H9 (cell line): Measurements from ENCODE around the gene FAM193A. TPM values are rescaled to one million over a fixed set of nuclear protein-coding genes. Genes with fewer than 3 reads are reported as not detected.

ENCODE experiments used
- DNase-seq: peaks from one replicate; pipeline ENCODE4 v3.0.0-alpha.2; 2017
- H2AFZ ChIP-seq: one replicate; pipeline ENCODE4 v1.6.1; 2013; ENCODE audit warnings: mild to moderate bottlenecking, low read length, control low read depth, moderate library complexity
- H2AK5ac ChIP-seq: 2 replicates; pipeline ENCODE4 v1.6.1; 2013; ENCODE audit warnings: low read length, control low read depth, mixed read lengths; ENCODE audit not compliant: insufficient read length
- H2BK120ac ChIP-seq: one replicate; pipeline ENCODE4 v1.6.1; 2013; ENCODE audit warnings: low read depth, mild to moderate bottlenecking, low read length, control low read depth, inconsistent platforms; ENCODE audit not compliant: poor library complexity, severe bottlenecking
- H2BK12ac ChIP-seq: 2 replicates; pipeline ENCODE4 v1.6.1; 2013; ENCODE audit warnings: low read length, control low read depth, mixed read lengths, low read depth; ENCODE audit not compliant: insufficient read length
- H2BK15ac ChIP-seq: 2 replicates; pipeline ENCODE4 v1.6.1; 2013; ENCODE audit warnings: low read depth, low read length, control low read depth
- H2BK20ac ChIP-seq: one replicate; pipeline ENCODE4 v1.6.1; 2013; ENCODE audit warnings: low read depth, mild to moderate bottlenecking, low read length, control low read depth, inconsistent platforms; ENCODE audit not compliant: poor library complexity, severe bottlenecking
- H2BK5ac ChIP-seq: 2 replicates; pipeline ENCODE4 v1.6.1; 2013; ENCODE audit warnings: low read length, control low read depth, mixed read lengths; ENCODE audit not compliant: insufficient read length
- H3K14ac ChIP-seq: 2 replicates; pipeline ENCODE4 v1.6.1; 2013; ENCODE audit warnings: low read length, control low read depth; ENCODE audit not compliant: insufficient read depth
- H3K18ac ChIP-seq: 2 replicates; pipeline ENCODE4 v1.6.1; 2013; ENCODE audit warnings: low read depth, mild to moderate bottlenecking, mixed read lengths, low read length, control low read depth; ENCODE audit not compliant: insufficient read length
- H3K23ac ChIP-seq: 2 replicates; pipeline ENCODE4 v1.6.1; 2013; ENCODE audit warnings: low read length, control low read depth, mixed read lengths, low read depth; ENCODE audit not compliant: insufficient read length
- H3K23me2 ChIP-seq: 2 replicates; pipeline ENCODE4 v1.6.1; 2013; ENCODE audit warnings: low read depth, mild to moderate bottlenecking, mixed read lengths, low read length, control low read depth; ENCODE audit not compliant: insufficient read length, poor library complexity, severe bottlenecking
- H3K27ac ChIP-seq: 2 replicates; pipeline ENCODE4 v1.5.1; 2013; ENCODE audit warnings: low read length, control low read depth, mixed read lengths, low read depth; ENCODE audit not compliant: insufficient read length
- H3K27me3 ChIP-seq: 2 replicates; pipeline ENCODE4 v1.6.1; 2013; ENCODE audit warnings: low read length, control low read depth, inconsistent platforms; ENCODE audit not compliant: insufficient read depth
- H3K4ac ChIP-seq: 2 replicates; pipeline ENCODE4 v1.6.1; 2013; ENCODE audit warnings: low read depth, mild to moderate bottlenecking, control low read depth, inconsistent platforms, low read length, moderate library complexity
- H3K4me1 ChIP-seq: 2 replicates; pipeline ENCODE4 v1.6.1; 2013; ENCODE audit warnings: low read length, control low read depth, inconsistent platforms; ENCODE audit not compliant: insufficient read depth
- H3K4me2 ChIP-seq: 2 replicates; pipeline ENCODE4 v1.6.1; 2013; ENCODE audit warnings: low read length, control low read depth, mixed read lengths; ENCODE audit not compliant: insufficient read length, insufficient read depth
- H3K56ac ChIP-seq: 2 replicates; pipeline ENCODE4 v1.6.1; 2013; ENCODE audit warnings: low read depth, mild to moderate bottlenecking, mixed read lengths, low read length, control low read depth; ENCODE audit not compliant: insufficient read length
- H3K79me1 ChIP-seq: 2 replicates; pipeline ENCODE4 v1.6.1; 2013; ENCODE audit warnings: low read depth, mild to moderate bottlenecking, moderate library complexity, low read length, control low read depth, inconsistent platforms; ENCODE audit not compliant: insufficient read depth, poor library complexity, severe bottlenecking
- H3K79me2 ChIP-seq: 2 replicates; pipeline ENCODE4 v1.6.1; 2013; ENCODE audit warnings: low read length, control low read depth, inconsistent platforms; ENCODE audit not compliant: insufficient read depth
- H3K9ac ChIP-seq: 2 replicates; pipeline ENCODE4 v1.6.1; 2013; ENCODE audit warnings: low read length, control low read depth, mixed read lengths; ENCODE audit not compliant: insufficient read length; ENCODE audit errors: extremely low read depth
- H3K9me3 ChIP-seq: one replicate; pipeline ENCODE4 v1.6.1; 2013; ENCODE audit warnings: low read depth, low read length, inconsistent platforms; ENCODE audit not compliant: control insufficient read depth
- H3T11ph ChIP-seq: one replicate; pipeline ENCODE4 v1.6.1; 2013; ENCODE audit warnings: mild to moderate bottlenecking, low read length, control low read depth, inconsistent platforms
- H4K20me1 ChIP-seq: one replicate; pipeline ENCODE4 v1.6.1; 2013; ENCODE audit not compliant: control insufficient read depth, insufficient read length, insufficient read depth
- H4K5ac ChIP-seq: 2 replicates; pipeline ENCODE4 v1.6.1; 2013; ENCODE audit warnings: low read depth, mild to moderate bottlenecking, mixed read lengths, low read length, control low read depth; ENCODE audit not compliant: insufficient read length
- H4K8ac ChIP-seq: replicated peaks from 2 replicates; pipeline ENCODE4 v1.6.1; 2013; ENCODE audit warnings: low read length, control low read depth, mixed read lengths, low read depth; ENCODE audit not compliant: insufficient read length
- H4K91ac ChIP-seq: 2 replicates; pipeline ENCODE4 v1.6.1; 2013; ENCODE audit warnings: low read depth, mild to moderate bottlenecking, moderate library complexity, mixed read lengths, low read length, control low read depth; ENCODE audit not compliant: insufficient read length
- H3K27ac Mint-ChIP-seq, 3 experiments: 2 replicates in 2 of 3; 3 replicates in 1 of 3; pipeline ENCODE4 v1.8.0; 2020 to 2021; ENCODE audit warnings: mixed read lengths in 3 of 3, mild to moderate bottlenecking in 1 of 3, moderate library complexity in 1 of 3
- H3K27me3 Mint-ChIP-seq: 2 replicates; pipeline ENCODE4 v1.8.0; 2021; ENCODE audit warnings: low read depth, mild to moderate bottlenecking, moderate library complexity, mixed read lengths
- H3K36me3 Mint-ChIP-seq, 3 experiments: 2 replicates in 2 of 3; 3 replicates in 1 of 3; pipeline ENCODE4 v1.8.0; 2020 to 2021; ENCODE audit warnings: low read depth in 3 of 3, mixed read lengths in 3 of 3; ENCODE audit not compliant: insufficient read depth in 1 of 3
- H3K4me1 Mint-ChIP-seq, 2 experiments: 2 replicates each; pipeline ENCODE4 v1.8.0; 2020; ENCODE audit warnings: mixed read lengths in 2 of 2
- H3K4me3 Mint-ChIP-seq, 2 experiments: 2 replicates in 1 of 2; 3 replicates in 1 of 2; pipeline ENCODE4 v1.8.0; 2020 to 2021; ENCODE audit warnings: mild to moderate bottlenecking in 2 of 2, mixed read lengths in 2 of 2, moderate library complexity in 1 of 2
- H3K9me3 Mint-ChIP-seq, 2 experiments: 2 replicates in 1 of 2; 3 replicates in 1 of 2; pipeline ENCODE4 v1.8.0; 2020; ENCODE audit warnings: mild to moderate bottlenecking in 2 of 2, mixed read lengths in 2 of 2, moderate library complexity in 1 of 2
- WGBS: extraction: QIAGEN DNeasy Blood & Tissue Kit; methylation state at CpG from one replicate; pipeline ENCODE4 v1.1.7; 2013; ENCODE audit warnings: missing lambda C conversion rate, low lambda C conversion rate, mixed read lengths; ENCODE audit not compliant: insufficient read length; ENCODE audit errors: extremely low coverage; 5-methylcytosine and 5-hydroxymethylcytosine counted together
- total RNA-seq: library from RNA; stranded (reverse); gene quantifications from 2 replicates; pipeline ENCODE4 v1.2.1, GENCODE V29; 2021
- TF ChIP-seq, protein P1 (sequence below): fragments of 200-600 bp; sonication (generic); conservative IDR thresholded peaks from 3 replicates; pipeline ENCODE4 v1.8.0; 2021; ENCODE audit warnings: antibody characterized with exemption, mild to moderate bottlenecking

FAM193A gene
- total RNA-seq, 1 experiment from 2014 or later: 36.9 TPM

- Histone ChIP-seq H3K27ac (no peak overlapping the region), H3T11ph (no peak overlapping the region), H3K4ac (no peak overlapping the region), H4K5ac (no peak overlapping the region), H3K27me3 (no peaks in the 10 kb centered on the region), H3K4me1 (peaks cover 3% of the 10 kb centered on the region; the same call in 1 of the 2 replicates), H3K14ac (no peak overlapping the region), H3K23ac (no peak overlapping the region), H3K9ac (no peak overlapping the region), H2AK5ac (no peak overlapping the region), H3K56ac (no peak overlapping the region), H4K91ac (no peak overlapping the region), H3K79me1 (peaks cover 11% of the 10 kb centered on the region), H3K23me2 (no peaks in the 10 kb centered on the region), H3K79me2 (peaks cover 8% of the 10 kb centered on the region; the same call in 1 of the 2 replicates), H2BK15ac (no peak overlapping the region), H2BK120ac (no peak overlapping the region), H2BK20ac (no peak overlapping the region), H3K9me3 (no peaks in the 10 kb centered on the region), H4K8ac (no peak overlapping the region), H2AFZ (no peak overlapping the region), H3K4me2 (no peak overlapping the region), H2BK5ac (no peak overlapping the region), H2BK12ac (no peak overlapping the region), H4K20me1 (no peaks in the 10 kb centered on the region), H3K18ac (no peak overlapping the region)
- Mint-ChIP-seq H3K4me1 (peaks cover 0 to 10% of the 10 kb centered on the region in 2 experiments; a peak in 2 of 4 replicates), H3K36me3 (peaks cover 4 to 15% (median 5%) of the 10 kb centered on the region in 3 experiments; a peak in 5 of 7 replicates), H3K4me3 (no peak overlapping the region), H3K27me3 (no peaks in the 10 kb centered on the region), H3K9me3 (no peaks in the 10 kb centered on the region; a peak in 1 of 5 replicates), H3K27ac (no peak overlapping the region; a peak in 1 of 7 replicates)
- DNase-seq: no peak
- TF ChIP-seq, protein P1, sequence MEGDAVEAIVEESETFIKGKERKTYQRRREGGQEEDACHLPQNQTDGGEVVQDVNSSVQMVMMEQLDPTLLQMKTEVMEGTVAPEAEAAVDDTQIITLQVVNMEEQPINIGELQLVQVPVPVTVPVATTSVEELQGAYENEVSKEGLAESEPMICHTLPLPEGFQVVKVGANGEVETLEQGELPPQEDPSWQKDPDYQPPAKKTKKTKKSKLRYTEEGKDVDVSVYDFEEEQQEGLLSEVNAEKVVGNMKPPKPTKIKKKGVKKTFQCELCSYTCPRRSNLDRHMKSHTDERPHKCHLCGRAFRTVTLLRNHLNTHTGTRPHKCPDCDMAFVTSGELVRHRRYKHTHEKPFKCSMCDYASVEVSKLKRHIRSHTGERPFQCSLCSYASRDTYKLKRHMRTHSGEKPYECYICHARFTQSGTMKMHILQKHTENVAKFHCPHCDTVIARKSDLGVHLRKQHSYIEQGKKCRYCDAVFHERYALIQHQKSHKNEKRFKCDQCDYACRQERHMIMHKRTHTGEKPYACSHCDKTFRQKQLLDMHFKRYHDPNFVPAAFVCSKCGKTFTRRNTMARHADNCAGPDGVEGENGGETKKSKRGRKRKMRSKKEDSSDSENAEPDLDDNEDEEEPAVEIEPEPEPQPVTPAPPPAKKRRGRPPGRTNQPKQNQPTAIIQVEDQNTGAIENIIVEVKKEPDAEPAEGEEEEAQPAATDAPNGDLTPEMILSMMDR: no peak
- WGBS: no CpG with 5 or more reads among the region's 9 CpGs
Measured at GRCh38 chr4:2606960-2607506, 70.6 kb downstream of the FAM193A start.
